ENCODE measurements around the gene SHISA2.

The SHISA2 gene

DNA sequence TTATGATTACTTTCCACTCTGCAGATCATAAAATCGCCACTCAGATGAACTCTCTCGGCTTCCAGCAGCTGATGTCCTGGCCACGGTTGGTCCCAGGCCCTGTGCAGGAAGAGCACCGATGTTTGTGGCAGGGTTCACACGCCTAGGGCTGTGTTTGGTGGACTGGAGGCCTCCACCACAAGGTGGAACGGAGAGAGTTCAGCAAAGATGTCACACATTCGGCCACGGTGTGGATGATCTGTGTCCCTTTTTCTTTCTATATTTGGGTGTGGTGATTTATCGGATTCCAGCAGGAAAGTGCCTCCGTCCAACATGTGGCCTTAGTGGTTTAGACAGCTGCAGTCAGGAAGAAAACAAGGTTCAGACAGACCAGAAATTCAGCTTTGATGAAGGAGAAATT is 521 bp upstream of the SHISA2 start:
- Histone ChIP-seq H3K9me3 (ENCODE audit: control insufficient read depth, insufficient read depth, low read depth, low read length) (no peaks in the 10 kb centered on the region), H3K4me3 (ENCODE audit: low read depth, low read length) (no peak overlapping the region), H3K36me3 (ENCODE audit: control insufficient read depth in 2 of 2, insufficient read depth in 1 of 2, low read length in 2 of 2) (peaks cover 0 to 3% of the 10 kb centered on the region in 2 experiments; a peak in 1 of 3 replicates), H3K4me1 (ENCODE audit: control insufficient read depth, insufficient read depth, low read length) (no peaks in the 10 kb centered on the region), H3K27ac (ENCODE audit: extremely low read depth, low read depth, low read length) (no peak overlapping the region; the same call in 1 of the 2 replicates)
- POLR2A ChIA-PET, result interaction anchor here (0.6 to 1.6 kb wide), 3 partner anchors 16 to 444 kb away, joined by 4 to 7 read pairs (median 5); no protein-coding TSS in a partner anchor
- CTCF ChIA-PET, result no interaction called here
- peak; percentile 95 for TF ChIP-seq ZBTB17 (tag by site-specific recombination; IDR thresholded peaks at IDR 0.05)
- TF ChIP-seq ZNF354C (tag by site-specific recombination; IDR thresholded peaks at IDR 0.05; ENCODE audit: borderline replicate concordance, low read depth), result no peak

DNA sequence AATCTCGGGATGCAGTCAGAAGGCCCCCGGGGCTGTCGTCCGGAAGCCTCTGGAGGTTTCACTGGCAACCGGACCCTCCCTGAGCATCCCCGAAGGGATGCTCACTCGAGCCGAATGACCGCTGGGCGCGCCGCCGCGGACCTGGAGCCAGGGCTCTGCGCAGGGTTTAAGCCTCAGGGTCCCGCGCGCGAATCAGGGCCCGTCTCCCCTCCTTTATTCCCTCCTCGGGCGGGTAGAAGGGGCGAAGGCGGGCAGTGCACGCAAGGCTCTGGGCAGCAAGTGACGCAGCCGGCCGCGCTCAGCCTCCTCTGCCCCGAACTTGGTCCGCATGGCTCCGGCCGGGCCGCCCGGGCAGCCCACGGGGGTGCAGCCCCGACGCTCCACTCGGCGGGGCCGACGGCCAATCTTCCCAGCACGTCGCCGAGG is 572 bp downstream of the SHISA2 start:
- TF ChIP-seq, protein P1, sequence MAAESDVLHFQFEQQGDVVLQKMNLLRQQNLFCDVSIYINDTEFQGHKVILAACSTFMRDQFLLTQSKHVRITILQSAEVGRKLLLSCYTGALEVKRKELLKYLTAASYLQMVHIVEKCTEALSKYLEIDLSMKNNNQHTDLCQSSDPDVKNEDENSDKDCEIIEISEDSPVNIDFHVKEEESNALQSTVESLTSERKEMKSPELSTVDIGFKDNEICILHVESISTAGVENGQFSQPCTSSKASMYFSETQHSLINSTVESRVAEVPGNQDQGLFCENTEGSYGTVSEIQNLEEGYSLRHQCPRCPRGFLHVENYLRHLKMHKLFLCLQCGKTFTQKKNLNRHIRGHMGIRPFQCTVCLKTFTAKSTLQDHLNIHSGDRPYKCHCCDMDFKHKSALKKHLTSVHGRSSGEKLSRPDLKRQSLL (tag by site-specific recombination; IDR thresholded peaks at IDR 0.05), result no peak
- TF ChIP-seq, protein P2, sequence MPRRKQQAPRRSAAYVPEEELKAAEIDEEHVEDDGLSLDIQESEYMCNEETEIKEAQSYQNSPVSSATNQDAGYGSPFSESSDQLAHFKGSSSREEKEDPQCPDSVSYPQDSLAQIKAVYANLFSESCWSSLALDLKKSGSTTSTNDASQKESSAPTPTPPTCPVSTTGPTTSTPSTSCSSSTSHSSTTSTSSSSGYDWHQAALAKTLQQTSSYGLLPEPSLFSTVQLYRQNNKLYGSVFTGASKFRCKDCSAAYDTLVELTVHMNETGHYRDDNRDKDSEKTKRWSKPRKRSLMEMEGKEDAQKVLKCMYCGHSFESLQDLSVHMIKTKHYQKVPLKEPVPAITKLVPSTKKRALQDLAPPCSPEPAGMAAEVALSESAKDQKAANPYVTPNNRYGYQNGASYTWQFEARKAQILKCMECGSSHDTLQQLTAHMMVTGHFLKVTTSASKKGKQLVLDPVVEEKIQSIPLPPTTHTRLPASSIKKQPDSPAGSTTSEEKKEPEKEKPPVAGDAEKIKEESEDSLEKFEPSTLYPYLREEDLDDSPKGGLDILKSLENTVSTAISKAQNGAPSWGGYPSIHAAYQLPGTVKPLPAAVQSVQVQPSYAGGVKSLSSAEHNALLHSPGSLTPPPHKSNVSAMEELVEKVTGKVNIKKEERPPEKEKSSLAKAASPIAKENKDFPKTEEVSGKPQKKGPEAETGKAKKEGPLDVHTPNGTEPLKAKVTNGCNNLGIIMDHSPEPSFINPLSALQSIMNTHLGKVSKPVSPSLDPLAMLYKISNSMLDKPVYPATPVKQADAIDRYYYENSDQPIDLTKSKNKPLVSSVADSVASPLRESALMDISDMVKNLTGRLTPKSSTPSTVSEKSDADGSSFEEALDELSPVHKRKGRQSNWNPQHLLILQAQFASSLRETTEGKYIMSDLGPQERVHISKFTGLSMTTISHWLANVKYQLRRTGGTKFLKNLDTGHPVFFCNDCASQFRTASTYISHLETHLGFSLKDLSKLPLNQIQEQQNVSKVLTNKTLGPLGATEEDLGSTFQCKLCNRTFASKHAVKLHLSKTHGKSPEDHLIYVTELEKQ (tag by site-specific recombination; IDR thresholded peaks at IDR 0.05; ENCODE audit: borderline replicate concordance), result no peak
- TF ChIP-seq FEZF1 (tag by site-specific recombination; IDR thresholded peaks at IDR 0.05) (no peak), SP2 (tag by site-specific recombination; IDR thresholded peaks at IDR 0.05) (peak; percentile 23; the same call in 1 of the 2 replicates), ZNF701 (tag by site-specific recombination; IDR thresholded peaks at IDR 0.05) (no peak), ZNF501 (tag by site-specific recombination; IDR thresholded peaks at IDR 0.05) (0 out of 2 replicates have a peak, but pooled peaks have one; percentile 39), GLIS2 (tag by site-specific recombination; IDR thresholded peaks at IDR 0.05) (0 out of 2 replicates have a peak, but pooled peaks have one; percentile 30), ZBTB20 (tag by site-specific recombination; IDR thresholded peaks at IDR 0.05) (peak; percentile 47; the same call in 1 of the 2 replicates), ZEB2 (tag by site-specific recombination; IDR thresholded peaks at IDR 0.05) (peak; percentile 5; the same call in 1 of the 2 replicates), ZNF266 (tag by site-specific recombination; IDR thresholded peaks at IDR 0.05; ENCODE audit: low read depth) (no peak), GLIS1 (tag by site-specific recombination; IDR thresholded peaks at IDR 0.05) (peak; percentile 11), ZNF335 (tag by site-specific recombination; conservative IDR thresholded peaks at IDR 0.05) (peak; percentile 58)
- TF ChIP-seq, protein P3, sequence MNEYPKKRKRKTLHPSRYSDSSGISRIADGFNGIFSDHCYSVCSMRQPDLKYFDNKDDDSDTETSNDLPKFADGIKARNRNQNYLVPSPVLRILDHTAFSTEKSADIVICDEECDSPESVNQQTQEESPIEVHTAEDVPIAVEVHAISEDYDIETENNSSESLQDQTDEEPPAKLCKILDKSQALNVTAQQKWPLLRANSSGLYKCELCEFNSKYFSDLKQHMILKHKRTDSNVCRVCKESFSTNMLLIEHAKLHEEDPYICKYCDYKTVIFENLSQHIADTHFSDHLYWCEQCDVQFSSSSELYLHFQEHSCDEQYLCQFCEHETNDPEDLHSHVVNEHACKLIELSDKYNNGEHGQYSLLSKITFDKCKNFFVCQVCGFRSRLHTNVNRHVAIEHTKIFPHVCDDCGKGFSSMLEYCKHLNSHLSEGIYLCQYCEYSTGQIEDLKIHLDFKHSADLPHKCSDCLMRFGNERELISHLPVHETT (tag by site-specific recombination; IDR thresholded peaks at IDR 0.05), result no peak
- TF ChIP-seq, protein P4, sequence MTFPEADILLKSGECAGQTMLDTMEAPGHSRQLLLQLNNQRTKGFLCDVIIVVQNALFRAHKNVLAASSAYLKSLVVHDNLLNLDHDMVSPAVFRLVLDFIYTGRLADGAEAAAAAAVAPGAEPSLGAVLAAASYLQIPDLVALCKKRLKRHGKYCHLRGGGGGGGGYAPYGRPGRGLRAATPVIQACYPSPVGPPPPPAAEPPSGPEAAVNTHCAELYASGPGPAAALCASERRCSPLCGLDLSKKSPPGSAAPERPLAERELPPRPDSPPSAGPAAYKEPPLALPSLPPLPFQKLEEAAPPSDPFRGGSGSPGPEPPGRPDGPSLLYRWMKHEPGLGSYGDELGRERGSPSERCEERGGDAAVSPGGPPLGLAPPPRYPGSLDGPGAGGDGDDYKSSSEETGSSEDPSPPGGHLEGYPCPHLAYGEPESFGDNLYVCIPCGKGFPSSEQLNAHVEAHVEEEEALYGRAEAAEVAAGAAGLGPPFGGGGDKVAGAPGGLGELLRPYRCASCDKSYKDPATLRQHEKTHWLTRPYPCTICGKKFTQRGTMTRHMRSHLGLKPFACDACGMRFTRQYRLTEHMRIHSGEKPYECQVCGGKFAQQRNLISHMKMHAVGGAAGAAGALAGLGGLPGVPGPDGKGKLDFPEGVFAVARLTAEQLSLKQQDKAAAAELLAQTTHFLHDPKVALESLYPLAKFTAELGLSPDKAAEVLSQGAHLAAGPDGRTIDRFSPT (tag by site-specific recombination; IDR thresholded peaks at IDR 0.05), result 0 out of 2 replicates have a peak, but pooled peaks have one; percentile 6
- TF ChIP-seq, protein P5, sequence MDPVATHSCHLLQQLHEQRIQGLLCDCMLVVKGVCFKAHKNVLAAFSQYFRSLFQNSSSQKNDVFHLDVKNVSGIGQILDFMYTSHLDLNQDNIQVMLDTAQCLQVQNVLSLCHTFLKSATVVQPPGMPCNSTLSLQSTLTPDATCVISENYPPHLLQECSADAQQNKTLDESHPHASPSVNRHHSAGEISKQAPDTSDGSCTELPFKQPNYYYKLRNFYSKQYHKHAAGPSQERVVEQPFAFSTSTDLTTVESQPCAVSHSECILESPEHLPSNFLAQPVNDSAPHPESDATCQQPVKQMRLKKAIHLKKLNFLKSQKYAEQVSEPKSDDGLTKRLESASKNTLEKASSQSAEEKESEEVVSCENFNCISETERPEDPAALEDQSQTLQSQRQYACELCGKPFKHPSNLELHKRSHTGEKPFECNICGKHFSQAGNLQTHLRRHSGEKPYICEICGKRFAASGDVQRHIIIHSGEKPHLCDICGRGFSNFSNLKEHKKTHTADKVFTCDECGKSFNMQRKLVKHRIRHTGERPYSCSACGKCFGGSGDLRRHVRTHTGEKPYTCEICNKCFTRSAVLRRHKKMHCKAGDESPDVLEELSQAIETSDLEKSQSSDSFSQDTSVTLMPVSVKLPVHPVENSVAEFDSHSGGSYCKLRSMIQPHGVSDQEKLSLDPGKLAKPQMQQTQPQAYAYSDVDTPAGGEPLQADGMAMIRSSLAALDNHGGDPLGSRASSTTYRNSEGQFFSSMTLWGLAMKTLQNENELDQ (tag by site-specific recombination; IDR thresholded peaks at IDR 0.05; ENCODE audit: low read depth), result no peak
- TF ChIP-seq, protein P6, sequence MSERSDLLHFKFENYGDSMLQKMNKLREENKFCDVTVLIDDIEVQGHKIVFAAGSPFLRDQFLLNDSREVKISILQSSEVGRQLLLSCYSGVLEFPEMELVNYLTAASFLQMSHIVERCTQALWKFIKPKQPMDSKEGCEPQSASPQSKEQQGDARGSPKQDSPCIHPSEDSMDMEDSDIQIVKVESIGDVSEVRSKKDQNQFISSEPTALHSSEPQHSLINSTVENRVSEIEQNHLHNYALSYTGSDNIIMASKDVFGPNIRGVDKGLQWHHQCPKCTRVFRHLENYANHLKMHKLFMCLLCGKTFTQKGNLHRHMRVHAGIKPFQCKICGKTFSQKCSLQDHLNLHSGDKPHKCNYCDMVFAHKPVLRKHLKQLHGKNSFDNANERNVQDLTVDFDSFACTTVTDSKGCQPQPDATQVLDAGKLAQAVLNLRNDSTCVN (tag by site-specific recombination; optimal IDR thresholded peaks at IDR 0.05), result peak; percentile 78
- CTCF ChIA-PET, result no interaction called here
- peaks cover 0 to 13% of the 10 kb centered on the region in 2 experiments; a peak in 1 of 3 replicates for H3K36me3 ChIP-seq (ENCODE audit: control insufficient read depth in 2 of 2, insufficient read depth in 1 of 2, low read length in 2 of 2)
- POLR2A ChIA-PET, result interaction anchor here (1.6 kb wide), 1 partner anchor 15 kb away, joined by 4 read pairs; no protein-coding TSS in a partner anchor
- no peaks in the 10 kb centered on the region for H3K9me3 ChIP-seq (ENCODE audit: control insufficient read depth, insufficient read depth, low read depth, low read length)
- peak overlapping the region; percentile 46 for H3K4me3 ChIP-seq (ENCODE audit: low read depth, low read length)
- no peaks in the 10 kb centered on the region for H3K4me1 ChIP-seq (ENCODE audit: control insufficient read depth, insufficient read depth, low read length)
- peak overlapping the region; percentile 71; the same call in 1 of the 2 replicates for H3K27ac ChIP-seq (ENCODE audit: extremely low read depth, low read depth, low read length)

All from HEK293 (cell line).